IMR-90 (cell line): ENCODE measurements around the gene DNAH17. TPM values are rescaled to one million over a fixed set of nuclear protein-coding genes. Genes with fewer than 3 reads are reported as not detected.

Experiments
- ATAC-seq: fragments of 200-7000 bp; cut with Tn5 transposase; 2 replicates; pipeline ENCODE4 v1.9.1; 2020; ENCODE audit warnings: low read depth, mild to moderate bottlenecking, moderate library complexity
- BruUV-seq: library from RNA; stranded (reverse); fragments of 400-500 nt; replicated peaks from 2 replicates; lab custom pipeline; 2021; lab: Mats Ljungman, UMichigan
- CTCF ChIA-PET: fragments of 300-600 bp; formaldehyde crosslinking; extraction: SDS; loops from one replicate; lab custom pipeline; 2021; ENCODE audit warnings: antibody characterized with exemption; lab: Yijun Ruan, JAX
- POLR2A ChIA-PET: fragments of 300-600 bp; sonication (Branson Sonifier 250); formaldehyde crosslinking; loops from one replicate; lab custom pipeline; 2022; ENCODE audit warnings: antibody characterized with exemption; ENCODE audit not compliant: unreplicated experiment; lab: Charles Lee
- DNase-seq: peaks from one replicate; pipeline ENCODE4 v3.0.0; 2013
- H2AFZ ChIP-seq: replicated peaks from 2 replicates; pipeline ENCODE3; 2013; ENCODE audit warnings: low read length, mild to moderate bottlenecking; ENCODE audit not compliant: poor library complexity
- H2AK5ac ChIP-seq: 2 replicates; pipeline ENCODE4 v1.6.1; 2013; ENCODE audit warnings: low read depth, low read length, inconsistent platforms
- H2AK9ac ChIP-seq: replicated peaks from 2 replicates; pipeline ENCODE3; 2013; ENCODE audit warnings: mild to moderate bottlenecking, low read depth, low read length, moderate library complexity; ENCODE audit not compliant: poor library complexity
- H2BK120ac ChIP-seq: 2 replicates; pipeline ENCODE4 v1.6.1; 2013; ENCODE audit warnings: low read depth, low read length, inconsistent platforms
- H2BK15ac ChIP-seq: 3 replicates; pipeline ENCODE4 v1.6.1; 2013; ENCODE audit warnings: low read depth, low read length, inconsistent platforms
- H2BK20ac ChIP-seq: 2 replicates; pipeline ENCODE4 v1.6.1; 2013; ENCODE audit warnings: low read depth, mild to moderate bottlenecking, inconsistent platforms, low read length, moderate library complexity
- H2BK5ac ChIP-seq: 2 replicates; pipeline ENCODE4 v1.6.1; 2013; ENCODE audit warnings: mild to moderate bottlenecking, low read depth, low read length, inconsistent platforms; ENCODE audit not compliant: poor library complexity, severe bottlenecking
- H3K14ac ChIP-seq: replicated peaks from 2 replicates; pipeline ENCODE4 v1.6.1; 2013; ENCODE audit warnings: low read depth, low read length, inconsistent platforms
- H3K18ac ChIP-seq: 2 replicates; pipeline ENCODE4 v1.6.1; 2013; ENCODE audit warnings: low read depth, low read length, control low read depth
- H3K23ac ChIP-seq: 2 replicates; pipeline ENCODE4 v1.6.1; 2013; ENCODE audit warnings: low read depth, low read length, inconsistent platforms
- H3K27ac ChIP-seq: 2 replicates; pipeline ENCODE4 v1.5.1; 2013; ENCODE audit warnings: mild to moderate bottlenecking, control low read depth, low read length; ENCODE audit not compliant: insufficient read depth
- H3K27me3 ChIP-seq: 2 replicates; pipeline ENCODE4 v1.6.1; 2013; ENCODE audit warnings: low read length; ENCODE audit not compliant: control insufficient read depth, insufficient read depth
- H3K36me3 ChIP-seq: 2 replicates; pipeline ENCODE4 v1.6.1; 2013; ENCODE audit warnings: low read length, mixed read lengths; ENCODE audit not compliant: control insufficient read depth, insufficient read depth
- H3K4ac ChIP-seq: 2 replicates; pipeline ENCODE4 v1.6.1; 2013; ENCODE audit warnings: low read depth, low read length, inconsistent platforms
- H3K4me1 ChIP-seq: 2 replicates; pipeline ENCODE4 v1.6.1; 2013; ENCODE audit warnings: low read length, mixed read lengths; ENCODE audit not compliant: control insufficient read depth, insufficient read depth
- H3K4me2 ChIP-seq: 2 replicates; pipeline ENCODE4 v1.6.1; 2013; ENCODE audit warnings: low read depth, mild to moderate bottlenecking, control low read depth, low read length, moderate library complexity
- H3K4me3 ChIP-seq: 2 replicates; pipeline ENCODE4 v1.5.1; 2013; ENCODE audit warnings: low read depth, mild to moderate bottlenecking, control low read depth, low read length, moderate library complexity; ENCODE audit not compliant: insufficient read depth
- H3K56ac ChIP-seq: 2 replicates; pipeline ENCODE4 v1.6.1; 2013; ENCODE audit warnings: low read length, inconsistent platforms; ENCODE audit not compliant: insufficient read depth; ENCODE audit errors: extremely low read depth
- H3K79me1 ChIP-seq, 2 experiments: 2 replicates each; pipeline ENCODE4 v1.6.1; 2013; ENCODE audit warnings: low read length in 2 of 2, inconsistent platforms in 1 of 2, low read depth in 1 of 2
- H3K9ac ChIP-seq: 2 replicates; pipeline ENCODE4 v1.6.1; 2013; ENCODE audit warnings: low read depth, low read length, control low read depth
- H3K9me1 ChIP-seq: 2 replicates; pipeline ENCODE4 v1.6.1; 2013; ENCODE audit warnings: low read length, inconsistent platforms; ENCODE audit not compliant: insufficient read depth
- H3K9me3 ChIP-seq: 2 replicates; pipeline ENCODE4 v1.6.1; 2013; ENCODE audit warnings: low read length; ENCODE audit not compliant: control insufficient read depth, insufficient read depth
- H4K20me1 ChIP-seq: 2 replicates; pipeline ENCODE4 v1.6.1; 2013; ENCODE audit warnings: low read length, inconsistent platforms; ENCODE audit not compliant: insufficient read depth
- H4K5ac ChIP-seq: 2 replicates; pipeline ENCODE4 v1.6.1; 2013; ENCODE audit warnings: mild to moderate bottlenecking, low read depth, low read length, control low read depth
- H4K8ac ChIP-seq, 2 experiments: 2 replicates each; pipeline ENCODE4 v1.6.1; 2013; ENCODE audit warnings: low read depth in 2 of 2, low read length in 2 of 2, control low read depth in 1 of 2, inconsistent platforms in 1 of 2
- H4K91ac ChIP-seq: 2 replicates; pipeline ENCODE4 v1.6.1; 2013; ENCODE audit warnings: low read depth, low read length, inconsistent platforms; ENCODE audit not compliant: insufficient read depth
- CTCF ChIP-seq: conservative IDR thresholded peaks from 2 replicates; pipeline ENCODE4 v1.5.1; 2012; ENCODE audit warnings: mild to moderate bottlenecking, low read depth, low read length, improper control_type of control experiment
- MAFK ChIP-seq: IDR thresholded peaks from 2 replicates; pipeline ENCODE4 v1.6.1; 2012; ENCODE audit warnings: low read depth, low read length, improper control_type of control experiment
- RCOR1 ChIP-seq: IDR thresholded peaks from 2 replicates; pipeline ENCODE4 v1.6.1; 2012; ENCODE audit warnings: mild to moderate bottlenecking, low read length, improper control_type of control experiment; ENCODE audit not compliant: insufficient replicate concordance
- SMC3 ChIP-seq: fragments of 150-350 bp; IDR thresholded peaks from 2 replicates; pipeline ENCODE4 v1.6.1; 2016; ENCODE audit warnings: low read depth, mild to moderate bottlenecking, antibody characterized with exemption, low read length, moderate library complexity
- WGBS, 2 experiments: methylation state at CpG; one replicate each; pipeline versions ENCODE4 v1.1.5 to v1.1.7; 2013; ENCODE audit warnings: missing lambda C conversion rate in 2 of 2; ENCODE audit not compliant: insufficient read length in 1 of 2; ENCODE audit errors: extremely low coverage in 2 of 2; 5-methylcytosine and 5-hydroxymethylcytosine counted together
- dilution Hi-C: fragments of 300-500 bp; cut with HindIII; formaldehyde crosslinking; loops from one replicate; pipeline ENCODE4 v1.14.3; 2018; ENCODE audit warnings: low sequenced_read_pairs; ENCODE audit not compliant: unreplicated experiment
- in situ Hi-C: fragments of 300-500 bp; cut with MboI; formaldehyde crosslinking; loops from 3 replicates; pipeline ENCODE4 v1.14.3; 2019; ENCODE audit warnings: low sequenced_read_pairs, inconsistent platforms, mixed read lengths
- intact Hi-C: fragments of 100-400 bp; cut with micrococcal nuclease; formaldehyde crosslinking; loops from 2 replicates; pipeline ENCODE4 v1.10.0; 2022
- polyA plus RNA-seq, 3 experiments: library from polyadenylated mRNA; depleted of rRNA; stranded (reverse); fragments of >200 nt; gene quantifications; 2 replicates each; pipeline ENCODE4 v1.2.3, GENCODE V29; 2012; ENCODE audit warnings: low replicate concordance in 1 of 3
- total RNA-seq: library from RNA; depleted of rRNA; stranded (reverse); fragments of >200 nt; gene quantifications from 2 replicates; pipeline ENCODE4 v1.2.3, GENCODE V29; 2012
- TF ChIP-seq, protein P1 (sequence below): fragments of 150-350 bp; IDR thresholded peaks from 2 replicates; pipeline ENCODE4 v1.6.1; 2017; ENCODE audit warnings: mild to moderate bottlenecking, antibody characterized with exemption, low read length, low read depth

Gene DNAH17
- total and polyA plus RNA-seq, 2 of the 4 experiments (the other 2 are of a cell fraction): not detected

GRCh38 chr17:78502611-78503148 is 74.5 kb downstream of the DNAH17 start:
- no peak overlapping the region for H4K91ac ChIP-seq
- no peak overlapping the region for H3K9ac ChIP-seq
- POLR2A ChIA-PET: no interaction called here
- H3K56ac ChIP-seq: no peak overlapping the region
- ATAC-seq (no peak), DNase-seq (no peak)
- H4K8ac ChIP-seq: no peak overlapping the region
- no peak overlapping the region for H3K27ac ChIP-seq
- H3K4me1 ChIP-seq: no peaks in the 10 kb centered on the region
- H2BK120ac ChIP-seq: no peak overlapping the region
- no peak for TF ChIP-seq SMC3
- TF ChIP-seq MAFK: no peak
- TF ChIP-seq, protein P1, sequence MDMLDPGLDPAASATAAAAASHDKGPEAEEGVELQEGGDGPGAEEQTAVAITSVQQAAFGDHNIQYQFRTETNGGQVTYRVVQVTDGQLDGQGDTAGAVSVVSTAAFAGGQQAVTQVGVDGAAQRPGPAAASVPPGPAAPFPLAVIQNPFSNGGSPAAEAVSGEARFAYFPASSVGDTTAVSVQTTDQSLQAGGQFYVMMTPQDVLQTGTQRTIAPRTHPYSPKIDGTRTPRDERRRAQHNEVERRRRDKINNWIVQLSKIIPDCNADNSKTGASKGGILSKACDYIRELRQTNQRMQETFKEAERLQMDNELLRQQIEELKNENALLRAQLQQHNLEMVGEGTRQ: no peak
- no peak for TF ChIP-seq RCOR1
- TF ChIP-seq CTCF: no peak
- in situ Hi-C loops: no loop called here
- no peaks in the 10 kb centered on the region for H4K20me1 ChIP-seq
- H2AFZ ChIP-seq: no peak overlapping the region
- no peak overlapping the region for H2AK5ac ChIP-seq
- H2AK9ac ChIP-seq: no peak overlapping the region
- no peak overlapping the region for H2BK15ac ChIP-seq
- H3K79me1 ChIP-seq: no peaks in the 10 kb centered on the region
- H2BK20ac ChIP-seq: no peak overlapping the region
- intact Hi-C loops: no loop called here
- no peaks in the 10 kb centered on the region; the same call in 1 of the 2 replicates for H3K9me3 ChIP-seq
- dilution Hi-C loops: no loop called here
- no peaks in the 10 kb centered on the region for H3K9me1 ChIP-seq
- no peak overlapping the region for H3K23ac ChIP-seq
- WGBS, 2 experiments: 76% methylated on average over 14 of the region's 25 CpGs; no CpG with 5 or more reads in 1 of the 2 experiments
- H3K36me3 ChIP-seq: no peaks in the 10 kb centered on the region
- no peak overlapping the region for H3K4me3 ChIP-seq
- CTCF ChIA-PET: no interaction called here
- no peak overlapping the region for H3K4ac ChIP-seq
- H3K27me3 ChIP-seq: peaks cover 24% of the 10 kb centered on the region; the same call in 1 of the 2 replicates
- H4K5ac ChIP-seq: no peak overlapping the region
- no peak overlapping the region for H3K4me2 ChIP-seq
- no peak overlapping the region for H2BK5ac ChIP-seq
- no peak overlapping the region for H3K18ac ChIP-seq
- H3K14ac ChIP-seq: no peak overlapping the region
- no TSS peak for BruUV-seq
